Right atrium auricular region (tissue), 2 donors: ENCODE results near the gene YES1. TPM values are rescaled to one million over a fixed set of nuclear protein-coding genes. Genes with fewer than 3 reads are reported as not detected.

Experiments used
- DNase-seq: peaks from one replicate; pipeline ENCODE4 v3.0.0-alpha.2; 2019; ENCODE audit warnings: low spot score
- H3K27ac ChIP-seq, 2 donors: fragments of 200-600 bp; sonication (generic); 1 replicate in 1 of 2; 2 replicates in 1 of 2; pipeline ENCODE4 v1.5.1; 2016 to 2019
- H3K27me3 ChIP-seq, 2 donors: fragments of 200-600 bp; sonication (generic); one replicate each; pipeline versions ENCODE4 v1.5.1 to v1.6.0; 2017 to 2019
- H3K36me3 ChIP-seq: fragments of 200-600 bp; sonication (generic); one replicate; pipeline ENCODE4 v1.5.1; 2016
- H3K4me1 ChIP-seq, 2 donors: fragments of 200-600 bp; sonication (generic); one replicate each; pipeline versions ENCODE4 v1.5.1 to v1.6.0; 2017 to 2019
- H3K4me3 ChIP-seq, 2 donors: fragments of 200-600 bp; sonication (generic); 1 replicate in 1 of 2; 2 replicates in 1 of 2; pipeline ENCODE4 v1.5.1; 2017 to 2019; ENCODE audit warnings: mild to moderate bottlenecking in 1 of 2, moderate library complexity in 1 of 2
- H3K9me3 ChIP-seq, 2 donors: fragments of 200-600 bp; sonication (generic); one replicate each; pipeline ENCODE4 v1.5.1; 2019
- total RNA-seq, 2 donors: library from RNA; depleted of rRNA; stranded (reverse); fragments of >200 nt; gene quantifications; one replicate each; pipeline ENCODE4 v1.1.0, GENCODE V29; 2016
- TF ChIP-seq, protein P1 (sequence below), 2 donors: fragments of 200-600 bp; sonication (generic); IDR thresholded peaks; one replicate each; pipeline ENCODE4 v1.5.1; 2019; ENCODE audit warnings: antibody characterized with exemption in 2 of 2

Gene YES1
- total RNA-seq, 2 donors from 2014 or later = 20.3 to 37.3 TPM

DNA sequence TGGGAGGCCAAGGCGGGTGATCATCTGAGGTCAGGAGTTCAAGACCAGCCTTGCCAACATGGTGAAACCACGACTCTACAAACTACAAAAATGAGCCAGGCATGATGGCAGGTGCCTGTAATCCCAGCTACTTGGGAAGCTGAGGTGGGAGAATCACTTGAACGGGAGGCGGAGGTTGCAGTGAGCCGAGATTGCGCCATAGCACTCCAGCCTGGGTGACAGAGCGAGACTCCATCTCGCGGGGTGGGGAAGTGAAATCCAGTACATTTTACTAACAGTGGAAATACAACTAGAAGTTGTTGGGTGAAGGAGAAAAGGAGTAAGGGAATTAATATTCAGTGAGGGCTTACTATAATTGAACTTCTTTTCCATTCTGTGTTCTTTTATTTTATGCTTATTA lies 86.4 kb downstream of the YES1 start:
- H3K27ac ChIP-seq = no peak overlapping the region

DNA sequence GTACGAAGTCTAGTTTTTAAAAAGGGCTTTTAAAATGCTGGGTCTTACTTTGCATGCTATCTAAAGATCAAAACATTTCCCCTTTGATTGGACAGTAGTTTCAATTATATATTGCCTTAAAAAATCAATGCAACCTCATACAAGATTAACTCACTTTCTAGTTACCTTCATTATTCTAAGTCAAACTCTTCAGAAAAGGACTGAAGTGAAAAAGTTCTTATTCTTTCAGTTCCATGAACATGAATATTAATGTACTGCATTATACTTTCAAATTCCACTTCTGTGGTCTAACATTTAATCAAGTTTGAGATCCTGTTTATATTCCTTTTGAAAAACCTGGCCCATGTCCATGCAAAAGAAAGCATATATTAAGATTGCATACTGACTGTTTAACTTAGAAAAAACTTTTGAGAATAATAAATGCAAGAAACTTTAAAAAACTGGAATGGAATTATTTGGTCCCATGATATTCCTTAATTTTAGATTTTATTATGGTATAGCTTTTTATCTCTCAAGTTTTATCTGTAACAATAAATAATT lies 88.4 kb downstream of the YES1 start:
- Histone ChIP-seq H3K4me1 (no peaks in the 10 kb centered on the region), H3K4me3 (no peak overlapping the region), H3K27ac (no peak overlapping the region), H3K36me3 (peaks cover 7% of the 10 kb centered on the region), H3K27me3 (no peaks in the 10 kb centered on the region), H3K9me3 (no peaks in the 10 kb centered on the region)
- no peak for DNase-seq
- TF ChIP-seq, protein P1, sequence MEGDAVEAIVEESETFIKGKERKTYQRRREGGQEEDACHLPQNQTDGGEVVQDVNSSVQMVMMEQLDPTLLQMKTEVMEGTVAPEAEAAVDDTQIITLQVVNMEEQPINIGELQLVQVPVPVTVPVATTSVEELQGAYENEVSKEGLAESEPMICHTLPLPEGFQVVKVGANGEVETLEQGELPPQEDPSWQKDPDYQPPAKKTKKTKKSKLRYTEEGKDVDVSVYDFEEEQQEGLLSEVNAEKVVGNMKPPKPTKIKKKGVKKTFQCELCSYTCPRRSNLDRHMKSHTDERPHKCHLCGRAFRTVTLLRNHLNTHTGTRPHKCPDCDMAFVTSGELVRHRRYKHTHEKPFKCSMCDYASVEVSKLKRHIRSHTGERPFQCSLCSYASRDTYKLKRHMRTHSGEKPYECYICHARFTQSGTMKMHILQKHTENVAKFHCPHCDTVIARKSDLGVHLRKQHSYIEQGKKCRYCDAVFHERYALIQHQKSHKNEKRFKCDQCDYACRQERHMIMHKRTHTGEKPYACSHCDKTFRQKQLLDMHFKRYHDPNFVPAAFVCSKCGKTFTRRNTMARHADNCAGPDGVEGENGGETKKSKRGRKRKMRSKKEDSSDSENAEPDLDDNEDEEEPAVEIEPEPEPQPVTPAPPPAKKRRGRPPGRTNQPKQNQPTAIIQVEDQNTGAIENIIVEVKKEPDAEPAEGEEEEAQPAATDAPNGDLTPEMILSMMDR (IDR thresholded peaks at IDR 0.05) = no peak

More for the DNA sequence above, 86.4 kb downstream of the YES1 start:
- H3K9me3 ChIP-seq = no peaks in the 10 kb centered on the region
- no peak for DNase-seq
- H3K4me1 ChIP-seq = no peaks in the 10 kb centered on the region
- TF ChIP-seq, protein P1 (IDR thresholded peaks at IDR 0.05) = no peak
- H3K36me3 ChIP-seq = peaks cover 8% of the 10 kb centered on the region
- H3K4me3 ChIP-seq = no peak overlapping the region
- no peaks in the 10 kb centered on the region for H3K27me3 ChIP-seq

- H3K4me3 ChIP-seq = no peak overlapping the region
- H3K27me3 ChIP-seq = no peaks in the 10 kb centered on the region
- no peak overlapping the region for H3K27ac ChIP-seq
- H3K9me3 ChIP-seq = peaks cover 0 to 8% of the 10 kb centered on the region in 2 donors
- H3K4me1 ChIP-seq = no peaks in the 10 kb centered on the region
- no peak for DNase-seq
- TF ChIP-seq, protein P1 (IDR thresholded peaks at IDR 0.05) = no peak
- H3K36me3 ChIP-seq = no peaks in the 10 kb centered on the region
These were observed 95.0 kb downstream of the YES1 start for GRCh38 chr18:717003-717402.

GRCh38 chr18:715626-716025 lies 96.4 kb downstream of the YES1 start:
- no peak overlapping the region for H3K4me3 ChIP-seq
- H3K4me1 ChIP-seq = peaks cover 0 to 9% of the 10 kb centered on the region in 2 donors
- TF ChIP-seq, protein P1 (IDR thresholded peaks at IDR 0.05) = no peak
- DNase-seq = no peak
- no peaks in the 10 kb centered on the region for H3K36me3 ChIP-seq
- H3K27me3 ChIP-seq = no peaks in the 10 kb centered on the region
- peaks cover 0 to 8% of the 10 kb centered on the region in 2 donors for H3K9me3 ChIP-seq
- no peak overlapping the region for H3K27ac ChIP-seq

GRCh38 chr18:713135-713490 lies 98.9 kb downstream of the YES1 start:
- no peaks in the 10 kb centered on the region for H3K36me3 ChIP-seq
- peak overlapping the region; percentile 82 to 85 for H3K27ac ChIP-seq
- H3K27me3 ChIP-seq = no peaks in the 10 kb centered on the region
- DNase-seq = peak; percentile 57
- TF ChIP-seq, protein P1 (IDR thresholded peaks at IDR 0.05) = no peak
- peaks cover 0 to 8% of the 10 kb centered on the region in 2 donors for H3K9me3 ChIP-seq
- peak overlapping the region in 1 of 2 donors; percentile 71 for H3K4me3 ChIP-seq
- H3K4me1 ChIP-seq = peaks cover 0 to 19% of the 10 kb centered on the region in 2 donors
